Stomach (tissue), 4 donors: Measurements from ENCODE around the gene SULT1C2.
A peak's percentile ranks its signal among the peaks of the same experiment; 100 is the strongest.

ENCODE experiments used
- CTCF ChIP-seq, 7 experiments: fragments of 450-650 bp in 4 of 7; fragments of 200-600 bp in 3 of 7; sonication (generic) in 3 of 7; IDR thresholded peaks; one replicate each; pipeline ENCODE4 v1.5.1; 2016 to 2019; ENCODE audit warnings: antibody characterized with exemption in 7 of 7, control low read depth in 2 of 7, mild to moderate bottlenecking in 1 of 7
- EP300 ChIP-seq: sonication (generic); formaldehyde crosslinking; IDR thresholded peaks from one replicate; pipeline ENCODE4 v1.6.1; 2017; ENCODE audit warnings: antibody characterized with exemption
- POLR2AphosphoS5 ChIP-seq, 3 donors: sonication (generic); formaldehyde crosslinking; IDR thresholded peaks; one replicate each; pipeline ENCODE4 v1.6.1; 2016; ENCODE audit warnings: antibody characterized with exemption in 3 of 3

- TF ChIP-seq CTCF (IDR thresholded peaks at IDR 0.05) (no peak), EP300 (no peak), POLR2AphosphoS5 (IDR thresholded peaks at IDR 0.05) (peak in 2 of 3 donors; percentile 77 to 82)
These were observed 8.2 kb upstream of the SULT1C2 start for GRCh38 chr2:108280466-108280865.
